GM10248 (cell line): Measurements from ENCODE around the gene ENPP3.

Experiments used
- CTCF ChIA-PET: fragments of 300-600 bp; sonication (Branson Sonifier 250); formaldehyde crosslinking; extraction: SDS; loops from one replicate; lab custom pipeline; 2021; ENCODE audit warnings: antibody characterized with exemption; lab: Yijun Ruan, JAX
- POLR2A ChIA-PET: fragments of 350-650 bp; sonication (Branson Sonifier 250); formaldehyde crosslinking; extraction: SDS; loops from one replicate; lab custom pipeline; 2020; ENCODE audit warnings: antibody characterized with exemption; lab: Yijun Ruan, JAX
- DNase-seq: peaks from one replicate; pipeline ENCODE4 v3.0.0; 2012; ENCODE audit errors: extremely low spot score
- CTCF ChIP-seq: IDR thresholded peaks from 2 replicates; pipeline ENCODE4 v1.5.1; 2012; ENCODE audit warnings: mild to moderate bottlenecking, low read depth; ENCODE audit errors: extremely low read depth, missing control alignments, control extremely low read depth

ENPP3 gene

GRCh38 chr6:131776985-131777384 is 139.9 kb downstream of the ENPP3 start:
- no peak for TF ChIP-seq CTCF
- no peak for DNase-seq
- ChIA-PET CTCF (no interaction called here), POLR2A (no interaction called here)

GRCh38 chr6:131778169-131778568 is 141.1 kb downstream of the ENPP3 start:
- no peak for DNase-seq
- no peak for TF ChIP-seq CTCF
- ChIA-PET POLR2A (no interaction called here), CTCF (no interaction called here)

GRCh38 chr6:131779304-131779703 is 142.2 kb downstream of the ENPP3 start:
- ChIA-PET POLR2A (no interaction called here), CTCF (no interaction called here)
- no peak for DNase-seq
- no peak for TF ChIP-seq CTCF

GRCh38 chr6:131780600-131780999 is 143.5 kb downstream of the ENPP3 start:
- TF ChIP-seq CTCF = no peak
- CTCF ChIA-PET = interaction anchor here (2.1 kb wide), 1 partner anchor 9 kb away, joined by 6 read pairs; no protein-coding TSS in a partner anchor
- POLR2A ChIA-PET = no interaction called here
- DNase-seq = no peak

- no peak for DNase-seq
- ChIA-PET POLR2A (no interaction called here), CTCF (interaction anchor here (1.5 to 2.1 kb wide), 2 partner anchors 9 to 10 kb away, joined by 3 to 6 read pairs; no protein-coding TSS in a partner anchor)
- TF ChIP-seq CTCF = no peak
Observed at GRCh38 chr6:131781687-131782086, 144.6 kb downstream of the ENPP3 start.

GRCh38 chr6:131782764-131783163 is 145.7 kb downstream of the ENPP3 start:
- ChIA-PET POLR2A (no interaction called here), CTCF (interaction anchor here (0.8 to 2.1 kb wide), 3 partner anchors 10 to 34 kb away, joined by 3 to 6 read pairs (median 3); no protein-coding TSS in a partner anchor)
- no peak for TF ChIP-seq CTCF
- no peak for DNase-seq
